Smooth muscle cell (in vitro differentiated cells): ENCODE measurements around the gene CD52. TPM values are rescaled to one million over a fixed set of nuclear protein-coding genes. Genes with fewer than 3 reads are reported as not detected.

ENCODE experiments used
- DNase-seq: peaks from one replicate; lab custom pipeline; 2025; ENCODE audit not compliant: unreplicated experiment; lab: John Stamatoyannopoulos, UW
- H2AFZ ChIP-seq: fragments of 200-600 bp; sonication (generic); 2 replicates; pipeline ENCODE4 v1.6.0; 2016; ENCODE audit warnings: antibody characterized with exemption, low read depth, mild to moderate bottlenecking
- H3F3A ChIP-seq: fragments of 200-600 bp; sonication (generic); 2 replicates; pipeline ENCODE4 v1.6.0; 2017; ENCODE audit warnings: antibody characterized with exemption, low read depth
- H3K27ac ChIP-seq: fragments of 200-600 bp; sonication (generic); 2 replicates; pipeline ENCODE4 v1.5.1; 2016; ENCODE audit warnings: low read depth, mild to moderate bottlenecking
- H3K27me3 ChIP-seq: fragments of 200-600 bp; sonication (generic); 2 replicates; pipeline ENCODE4 v1.6.1; 2016; ENCODE audit warnings: low read depth, mild to moderate bottlenecking
- H3K36me3 ChIP-seq: fragments of 200-600 bp; sonication (generic); 2 replicates; pipeline ENCODE4 v1.5.1; 2016; ENCODE audit warnings: low read depth
- H3K4me1 ChIP-seq: fragments of 200-600 bp; sonication (generic); 2 replicates; pipeline ENCODE4 v1.5.1; 2016; ENCODE audit warnings: low read depth
- H3K4me2 ChIP-seq: fragments of 200-600 bp; sonication (generic); 2 replicates; pipeline ENCODE4 v1.6.0; 2016; ENCODE audit warnings: mild to moderate bottlenecking
- H3K4me3 ChIP-seq: fragments of 200-600 bp; sonication (generic); 2 replicates; pipeline ENCODE4 v1.5.1; 2016; ENCODE audit warnings: mild to moderate bottlenecking
- H3K79me2 ChIP-seq: fragments of 200-600 bp; sonication (generic); 2 replicates; pipeline ENCODE4 v1.6.0; 2016; ENCODE audit warnings: low read depth, mild to moderate bottlenecking
- H3K9ac ChIP-seq: fragments of 200-600 bp; sonication (generic); 2 replicates; pipeline ENCODE4 v1.6.0; 2016; ENCODE audit warnings: low read depth
- H3K9me3 ChIP-seq: fragments of 200-600 bp; sonication (generic); replicated peaks from 2 replicates; pipeline ENCODE4 v1.5.1; 2016; ENCODE audit warnings: low read depth
- H4K20me1 ChIP-seq: fragments of 200-600 bp; sonication (generic); 2 replicates; pipeline ENCODE4 v1.6.0; 2016; ENCODE audit warnings: low read depth
- CTCF ChIP-seq: fragments of 200-600 bp; sonication (generic); IDR thresholded peaks from 2 replicates; pipeline ENCODE4 v1.5.1; 2017; ENCODE audit warnings: borderline replicate concordance, mild to moderate bottlenecking, antibody characterized with exemption; ENCODE audit not compliant: insufficient read depth, poor library complexity, severe bottlenecking
- WGBS: methylation state at CpG from one replicate; pipeline ENCODE4 v1.1.7; 2016; ENCODE audit warnings: low lambda C conversion rate; 5-methylcytosine and 5-hydroxymethylcytosine counted together
- polyA plus RNA-seq: library from polyadenylated mRNA; unstranded; fragments of >200 nt; fragmentation: Nextera tagmentation; extraction: Ambion mirVana; gene quantifications from 2 replicates; pipeline ENCODE4 v1.2.1, GENCODE V29; 2016
- total RNA-seq: library from RNA; depleted of rRNA; stranded (reverse); fragments of >200 nt; gene quantifications from 2 replicates; pipeline ENCODE4 v1.2.3, GENCODE V29; 2014

Gene CD52
- total and polyA plus RNA-seq, 2 experiments from 2014 or later = 0.39 TPM; not detected in 1

GRCh38 chr1:26368006-26368405, 50.2 kb downstream of the CD52 start:
- Histone ChIP-seq H3K4me2 (no peak overlapping the region), H3K36me3 (no peaks in the 10 kb centered on the region), H3K79me2 (no peaks in the 10 kb centered on the region), H3K27me3 (no peaks in the 10 kb centered on the region), H3K4me3 (no peak overlapping the region), H3F3A (no peaks in the 10 kb centered on the region), H3K9ac (no peak overlapping the region), H4K20me1 (no peaks in the 10 kb centered on the region), H3K4me1 (no peaks in the 10 kb centered on the region), H3K9me3 (no peaks in the 10 kb centered on the region), H2AFZ (no peak overlapping the region), H3K27ac (no peak overlapping the region)
- no peak for TF ChIP-seq CTCF
- WGBS = 88% methylated on average over 4 of the region's 4 CpGs
- no peak for DNase-seq

GRCh38 chr1:26368486-26368885, 50.7 kb downstream of the CD52 start:
- no peak for TF ChIP-seq CTCF
- H3K27me3 ChIP-seq = no peaks in the 10 kb centered on the region
- no peaks in the 10 kb centered on the region for H4K20me1 ChIP-seq
- no peak overlapping the region for H3K9ac ChIP-seq
- no peak overlapping the region for H3K4me3 ChIP-seq
- H3F3A ChIP-seq = no peaks in the 10 kb centered on the region
- H3K4me2 ChIP-seq = no peak overlapping the region
- no peaks in the 10 kb centered on the region for H3K36me3 ChIP-seq
- H2AFZ ChIP-seq = no peak overlapping the region
- H3K4me1 ChIP-seq = no peaks in the 10 kb centered on the region
- no peaks in the 10 kb centered on the region for H3K79me2 ChIP-seq
- WGBS = 96% methylated on average over 3 of the region's 3 CpGs
- no peaks in the 10 kb centered on the region for H3K9me3 ChIP-seq
- H3K27ac ChIP-seq = no peak overlapping the region
- DNase-seq = no peak

Other genes with a start within 250 kb of the CD52 start
- 3.7 and 4.6 TPM in 2 replicates for gene PDIK1L, start 206.1 kb upstream of the CD52 start, total RNA-seq
- 1.9 and 3.6 TPM in 2 replicates for gene PDIK1L, start 206.1 kb upstream of the CD52 start, polyA plus RNA-seq
- not detected in 2 replicates for gene FAM110D, start 158.9 kb upstream of the CD52 start, total RNA-seq
- 0.08 TPM in 1 of 2 replicates, not detected in the other for gene FAM110D, start 158.9 kb upstream of the CD52 start, polyA plus RNA-seq
- gene C1orf232, start 149.0 kb upstream of the CD52 start, total RNA-seq = not detected in 2 replicates
- not detected in 2 replicates for gene C1orf232, start 149.0 kb upstream of the CD52 start, polyA plus RNA-seq
- gene ZNF593, start 148.1 kb upstream of the CD52 start, total RNA-seq = 9.2 and 38.4 TPM in 2 replicates
- gene ZNF593, start 148.1 kb upstream of the CD52 start, polyA plus RNA-seq = 52.4 and 67.7 TPM in 2 replicates
- gene ZNF593OS, start 146.1 kb upstream of the CD52 start, total RNA-seq = not detected in 2 replicates
- 1.5 TPM in 1 of 2 replicates, not detected in the other for gene ZNF593OS, start 146.1 kb upstream of the CD52 start, polyA plus RNA-seq
- 2.6 and 6.6 TPM in 2 replicates for gene CNKSR1, start 140.5 kb upstream of the CD52 start, total RNA-seq
- gene CNKSR1, start 140.5 kb upstream of the CD52 start, polyA plus RNA-seq = 1.4 and 8.6 TPM in 2 replicates
- gene CATSPER4, start 127.4 kb upstream of the CD52 start, total RNA-seq = not detected in 2 replicates
- not detected in 2 replicates for gene CATSPER4, start 127.4 kb upstream of the CD52 start, polyA plus RNA-seq
- 6.0 and 7.9 TPM in 2 replicates for gene CEP85, start 83.8 kb upstream of the CD52 start, total RNA-seq
- gene CEP85, start 83.8 kb upstream of the CD52 start, polyA plus RNA-seq = 3.9 and 8.0 TPM in 2 replicates
- gene SH3BGRL3, start 37.9 kb upstream of the CD52 start, total RNA-seq = 162 and 241 TPM in 2 replicates
- 1,359 and 1,367 TPM in 2 replicates for gene SH3BGRL3, start 37.9 kb upstream of the CD52 start, polyA plus RNA-seq
- 3.3 and 4.8 TPM in 2 replicates for gene UBXN11, start 11.3 kb upstream of the CD52 start, total RNA-seq
- 17.7 and 20.3 TPM in 2 replicates for gene UBXN11, start 11.3 kb upstream of the CD52 start, polyA plus RNA-seq
- gene CRYBG2, start 36.2 kb downstream of the CD52 start, total RNA-seq = 5.2 and 9.5 TPM in 2 replicates
- 4.1 and 9.8 TPM in 2 replicates for gene CRYBG2, start 36.2 kb downstream of the CD52 start, polyA plus RNA-seq
- gene ZNF683, start 54.8 kb downstream of the CD52 start, total RNA-seq = not detected in 2 replicates
- gene ZNF683, start 54.8 kb downstream of the CD52 start, polyA plus RNA-seq = not detected in 2 replicates
- gene LIN28A, start 92.9 kb downstream of the CD52 start, total RNA-seq = not detected in 2 replicates
- gene LIN28A, start 92.9 kb downstream of the CD52 start, polyA plus RNA-seq = 0.08 and 0.13 TPM in 2 replicates
- 37.5 and 56.4 TPM in 2 replicates for gene DHDDS, start 114.4 kb downstream of the CD52 start, total RNA-seq
- 41.5 and 53.6 TPM in 2 replicates for gene DHDDS, start 114.4 kb downstream of the CD52 start, polyA plus RNA-seq
- gene HMGN2, start 154.5 kb downstream of the CD52 start, total RNA-seq = 170 TPM in 2 replicates
- 380 and 448 TPM in 2 replicates for gene HMGN2, start 154.5 kb downstream of the CD52 start, polyA plus RNA-seq
- gene RPS6KA1, start 211.8 kb downstream of the CD52 start, total RNA-seq = 7.9 and 34.6 TPM in 2 replicates
- 10.1 and 15.8 TPM in 2 replicates for gene RPS6KA1, start 211.8 kb downstream of the CD52 start, polyA plus RNA-seq